Hematopoietic multipotent progenitor cell (in vitro differentiated cells): ENCODE results near the gene IPO8. TPM values are rescaled to one million over a fixed set of nuclear protein-coding genes. Genes with fewer than 3 reads are reported as not detected.

Source experiments
- DNase-seq, 3 donors: peaks; one replicate each; pipeline ENCODE4 v3.0.0-alpha.2; 2011 to 2015; ENCODE audit warnings: low read depth in 2 of 3, low spot score in 2 of 3
- total RNA-seq: library from RNA; depleted of rRNA; stranded (reverse); fragments of >200 nt; gene quantifications from one replicate; pipeline ENCODE4 v1.2.3, GENCODE V29; 2012

Gene IPO8
- total RNA-seq, result 18.0 TPM

DNA sequence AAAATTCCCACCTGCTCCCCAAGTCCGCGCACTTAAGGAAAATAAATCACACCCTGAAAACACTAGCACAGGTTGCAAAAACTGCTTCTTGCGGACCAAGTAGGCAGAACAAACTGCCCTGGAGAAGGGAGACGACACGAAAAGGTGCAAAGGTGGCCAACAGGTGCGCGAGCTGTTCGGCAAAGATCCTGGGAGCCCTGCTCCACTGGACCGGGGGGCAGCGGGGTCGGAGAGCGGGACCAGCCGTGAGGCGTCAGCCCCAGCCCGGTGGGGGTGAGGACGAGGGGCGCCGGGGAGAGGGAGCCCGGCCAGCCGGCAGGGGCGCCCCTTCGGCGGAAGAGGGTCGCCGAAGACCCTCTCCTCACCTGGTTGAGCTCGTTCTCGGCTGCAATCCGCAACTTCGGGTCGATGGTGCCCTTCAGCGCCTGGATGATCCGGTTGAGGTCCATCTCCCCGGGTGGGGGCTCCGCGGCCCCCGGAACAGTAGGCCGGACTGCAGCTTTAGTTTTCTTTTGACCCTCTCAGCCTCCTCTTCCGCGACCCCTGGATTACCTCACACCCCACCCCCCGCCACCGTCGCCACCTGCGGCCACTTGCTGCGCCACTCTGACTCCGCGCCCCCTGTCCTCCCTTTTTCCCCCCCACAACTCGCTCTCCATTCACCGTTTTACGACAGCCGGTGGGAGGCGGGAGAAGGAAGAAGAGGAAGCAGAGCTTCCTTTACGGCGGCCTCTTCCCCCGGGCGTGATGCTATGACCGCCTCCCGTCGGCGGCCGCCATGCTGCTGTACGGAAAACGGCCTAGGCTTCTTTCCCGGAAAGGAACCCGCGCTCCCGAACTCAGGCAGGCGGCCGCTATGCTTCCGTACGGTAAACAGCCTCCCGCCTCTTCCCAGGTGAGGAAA is at the start of gene IPO8:
IPO8 (minus strand) TSS at position 671 of the 904 bp plus-strand sequence; CDS start at position 449, 222 bp downstream.
- peak; percentile 53 to 97 (median 91) for DNase-seq

DNA sequence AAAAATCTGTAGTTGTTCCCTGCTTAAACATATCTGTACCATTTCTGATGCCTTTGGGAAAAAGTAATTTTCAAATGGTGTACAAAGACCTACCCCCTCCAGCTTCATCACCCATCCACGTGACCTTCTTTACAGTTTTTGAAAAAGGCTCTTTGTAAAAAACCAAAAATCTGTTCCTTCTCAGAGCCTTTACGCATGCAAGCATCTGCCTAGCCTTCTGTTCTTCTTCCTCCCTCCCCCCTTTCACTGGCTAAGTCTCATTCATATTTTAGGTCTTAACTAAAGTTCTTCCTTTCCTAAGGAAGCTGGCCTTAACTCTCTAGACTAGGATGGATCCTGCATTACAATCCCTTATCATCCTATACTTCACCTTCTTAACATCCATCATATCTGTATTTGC is 48.7 kb upstream of the IPO8 start:
- DNase-seq, result no peak

DNA sequence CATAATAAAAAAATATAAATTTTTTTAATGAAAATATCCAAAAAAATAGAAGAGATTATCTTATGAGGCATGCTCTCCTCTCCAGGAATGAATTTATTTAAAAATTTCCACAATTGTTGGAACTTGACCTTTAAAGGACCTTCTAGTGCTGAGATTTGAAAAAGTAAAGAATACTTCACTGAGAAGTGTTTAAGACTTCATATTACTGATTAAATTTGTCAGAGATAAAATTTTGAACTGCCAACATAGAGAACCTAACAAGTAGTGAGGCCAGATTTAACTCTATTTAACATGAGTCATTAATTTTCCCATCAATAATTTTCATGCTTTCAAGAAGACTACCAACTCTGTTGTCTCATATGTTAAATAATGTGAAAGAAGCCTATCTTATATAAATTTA is 44.6 kb upstream of the IPO8 start:
- DNase-seq, result no peak

DNA sequence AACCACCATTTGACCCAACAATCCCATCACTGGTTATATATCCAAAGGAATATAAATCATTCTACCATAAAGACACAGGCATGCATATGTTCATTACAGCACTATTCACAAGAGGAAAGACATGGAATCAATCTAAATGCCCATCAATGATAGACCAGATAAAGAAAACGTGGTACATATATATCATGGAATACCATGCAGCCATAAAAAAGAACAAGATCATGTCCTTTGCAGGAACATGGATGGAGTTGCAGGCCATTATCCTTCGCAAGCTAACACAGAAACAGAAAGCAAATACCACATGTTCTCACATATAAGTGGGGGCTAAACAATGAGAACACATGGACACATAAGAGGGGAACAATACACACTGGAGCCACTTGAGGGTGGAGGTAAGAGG is 43.4 kb upstream of the IPO8 start:
- no peak for DNase-seq

DNA sequence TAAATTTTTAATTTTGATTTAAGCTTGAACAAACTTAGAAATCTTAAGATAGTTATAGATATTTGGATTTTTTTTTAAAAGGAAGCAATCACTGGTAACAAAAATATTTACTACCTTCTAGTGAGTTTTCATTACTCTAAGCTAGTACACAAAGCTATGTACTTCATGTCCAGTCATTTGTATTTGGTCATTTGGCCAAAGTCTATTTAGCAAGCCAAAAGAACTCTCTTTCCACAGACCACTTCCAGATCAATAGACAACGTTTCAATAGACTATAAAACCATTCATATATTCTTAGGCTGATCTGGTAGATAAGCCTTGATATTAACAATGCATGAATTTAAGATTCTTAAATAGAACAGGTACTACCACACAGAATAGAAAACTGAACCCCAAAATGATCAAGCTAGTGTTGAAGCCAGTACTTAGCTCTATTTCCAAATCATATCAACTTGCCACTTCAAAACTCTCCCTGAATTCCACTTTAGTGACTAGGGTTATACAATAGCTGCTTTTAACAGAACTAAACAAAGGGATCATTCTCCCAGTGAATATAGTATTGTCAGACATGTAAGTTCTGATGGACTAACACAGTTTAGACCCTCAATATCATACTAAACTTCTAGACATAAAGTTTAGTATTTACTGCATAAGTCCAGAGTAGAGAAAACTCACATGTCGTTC is 37.4 kb upstream of the IPO8 start:
- no peak for DNase-seq

DNA sequence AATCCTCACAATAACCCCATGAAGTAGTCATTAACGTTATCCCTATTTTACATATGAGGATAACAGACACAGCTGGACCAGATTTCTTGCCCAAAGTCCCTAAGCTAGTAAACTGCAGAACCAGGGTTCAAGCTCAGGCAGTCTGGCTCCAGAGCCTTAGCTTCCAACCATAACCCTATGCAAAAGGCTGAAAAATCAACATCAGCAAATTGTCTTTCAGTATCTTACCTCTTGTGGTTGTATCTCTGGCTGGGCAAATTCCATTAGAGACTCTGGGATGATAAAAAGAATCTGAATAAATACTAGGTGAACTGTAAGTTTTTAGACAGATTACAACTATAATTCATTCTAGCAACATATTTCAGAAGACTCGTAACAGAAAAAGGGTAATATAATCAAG is 34.3 kb upstream of the IPO8 start:
- no peak for DNase-seq

DNA sequence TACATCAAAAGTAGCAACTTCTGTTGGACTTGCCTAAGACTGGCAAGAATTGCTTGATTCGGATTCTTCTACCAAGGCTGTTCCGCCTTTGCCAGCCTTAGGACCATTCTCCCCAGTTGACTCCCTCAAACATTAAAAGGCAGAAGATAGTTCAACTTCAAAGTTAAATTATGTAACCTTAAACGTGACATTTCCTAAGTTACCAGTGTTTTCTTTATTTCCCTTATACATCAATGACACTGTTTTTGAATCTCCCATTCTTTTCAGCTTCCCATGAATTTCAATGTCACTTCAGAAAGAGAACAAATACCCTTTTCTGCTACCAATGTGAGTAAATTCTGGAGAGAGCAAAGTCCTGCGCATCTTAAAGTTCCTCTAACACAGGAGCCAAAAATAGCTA is 33.9 kb upstream of the IPO8 start:
- no peak for DNase-seq

DNA sequence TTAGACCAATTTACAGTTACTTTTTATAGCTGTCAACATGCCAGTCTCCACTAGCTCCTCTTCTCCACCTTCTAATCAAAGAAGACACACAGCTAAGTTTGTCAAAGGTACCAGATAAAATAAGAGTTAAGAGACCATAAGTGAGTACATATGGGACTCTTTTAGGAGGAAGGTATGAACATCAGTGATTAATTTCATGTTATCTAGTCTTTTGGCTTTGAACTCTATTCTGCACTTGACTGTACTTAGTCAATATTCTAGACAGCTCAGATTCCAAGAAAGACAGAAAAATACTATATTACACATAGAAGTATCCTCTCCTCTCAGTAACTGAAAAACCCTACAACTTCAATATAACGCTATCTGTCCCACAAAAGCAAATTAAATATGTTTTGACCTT is 31.0 kb upstream of the IPO8 start:
- no peak for DNase-seq

DNA sequence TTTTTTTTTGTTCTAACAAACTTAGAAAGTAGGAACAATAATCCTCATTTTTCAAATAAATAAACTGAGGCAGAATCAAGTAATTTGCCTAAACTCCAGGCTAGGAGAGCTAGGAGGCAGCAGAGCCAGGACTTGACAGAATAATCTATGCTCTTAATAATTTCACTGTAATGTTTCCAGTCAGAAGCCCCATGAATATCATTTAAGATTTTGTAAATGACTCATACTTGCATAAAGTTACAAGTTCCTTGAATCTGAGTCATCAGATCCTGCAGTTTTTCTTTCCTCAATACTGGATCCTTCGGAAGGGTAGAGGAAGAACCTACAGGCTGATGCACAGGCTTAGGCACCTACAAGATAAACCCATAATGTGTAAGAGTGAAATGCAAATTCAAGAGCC is 30.1 kb upstream of the IPO8 start:
- DNase-seq, result no peak

DNA sequence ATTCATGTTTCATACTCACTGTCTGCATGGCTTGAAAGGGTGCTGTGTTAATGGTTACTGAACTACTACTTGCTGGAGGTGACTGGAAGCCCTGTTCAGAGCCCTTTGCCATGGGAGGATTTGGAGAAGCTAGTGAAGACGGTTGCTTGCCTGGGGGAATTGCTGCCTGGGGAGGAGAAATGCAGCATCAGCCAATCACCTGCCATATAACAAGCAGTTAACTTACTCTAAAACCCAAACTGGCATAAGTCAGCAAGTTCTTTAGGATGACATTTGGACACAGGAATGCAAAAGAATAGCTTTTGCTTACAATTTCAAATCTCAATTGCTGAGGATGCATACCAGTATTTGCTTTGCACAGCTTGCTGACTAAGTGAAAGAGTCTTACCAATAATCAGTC is 23.4 kb upstream of the IPO8 start:
- DNase-seq, result no peak

DNA sequence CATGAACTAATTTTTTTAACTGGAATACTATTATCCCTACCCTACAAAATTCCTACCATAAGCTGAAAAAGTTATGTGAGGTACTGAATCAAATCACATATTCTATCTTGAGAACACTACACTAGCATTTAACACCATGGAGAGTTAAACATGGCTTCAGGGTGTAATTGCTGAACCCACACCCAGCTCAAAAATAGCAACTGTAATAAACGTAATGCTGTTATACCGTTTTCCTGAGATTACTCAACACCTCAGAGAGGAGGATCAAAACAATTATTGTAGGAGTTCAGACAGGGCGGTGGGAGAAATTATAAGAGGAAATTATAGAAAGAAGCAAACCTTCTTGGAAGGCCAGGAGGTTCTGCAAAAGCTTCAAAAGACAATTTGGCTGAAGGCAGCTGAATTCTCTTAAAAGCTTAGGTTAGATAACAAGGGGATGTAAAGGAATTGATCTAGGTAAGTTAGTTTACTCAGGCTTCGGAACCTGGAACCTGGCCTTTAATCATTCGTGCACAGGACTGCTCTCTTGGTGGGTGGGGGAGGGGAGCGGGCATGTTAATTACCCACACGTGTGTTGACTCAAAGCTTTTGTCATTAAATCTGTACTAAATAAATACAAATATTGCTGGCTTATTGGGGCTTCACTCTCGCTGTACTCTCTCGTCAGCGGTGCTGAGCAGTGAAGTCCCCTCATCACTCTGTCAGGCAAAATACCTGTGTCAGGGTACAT is 12.1 kb upstream of the IPO8 start:
- no peak for DNase-seq

DNA sequence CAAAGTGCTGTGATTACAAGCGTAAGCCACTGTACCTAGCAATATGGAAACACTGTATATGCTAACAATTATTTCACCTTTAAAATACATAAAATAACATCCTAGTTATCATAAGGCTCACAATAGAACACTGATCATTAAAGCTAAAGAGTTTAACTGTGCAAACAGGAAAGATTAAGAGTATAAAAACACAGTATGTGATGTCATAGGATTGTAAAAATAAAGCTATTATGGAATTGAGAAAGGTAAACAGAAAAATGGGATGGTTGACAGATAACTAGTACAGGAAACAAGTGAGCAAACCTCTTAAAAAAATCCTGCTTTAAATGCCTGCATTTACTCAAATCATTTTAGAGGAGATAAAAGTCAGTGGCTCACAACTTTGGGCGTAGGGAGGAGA is 10.8 kb upstream of the IPO8 start:
- no peak for DNase-seq

DNA sequence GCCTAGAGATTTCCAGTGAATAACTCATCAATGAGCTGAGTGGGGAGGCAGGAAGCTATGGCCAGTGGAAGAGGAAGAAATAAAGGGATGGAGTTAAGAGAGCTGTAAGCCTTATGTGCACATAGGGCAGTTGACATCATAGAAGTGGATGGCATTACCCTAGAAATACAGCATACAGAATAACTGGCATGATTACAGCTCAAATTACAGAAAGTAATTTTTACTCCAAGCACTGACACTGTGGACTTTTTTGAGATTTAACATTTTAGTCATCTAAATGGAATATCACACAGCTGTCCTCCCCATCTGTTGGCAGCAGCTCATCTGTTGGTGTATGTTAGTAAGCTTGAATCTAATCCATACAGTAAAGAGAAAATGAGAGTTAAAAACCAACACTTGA is 5.4 kb upstream of the IPO8 start:
- DNase-seq, result no peak

DNA sequence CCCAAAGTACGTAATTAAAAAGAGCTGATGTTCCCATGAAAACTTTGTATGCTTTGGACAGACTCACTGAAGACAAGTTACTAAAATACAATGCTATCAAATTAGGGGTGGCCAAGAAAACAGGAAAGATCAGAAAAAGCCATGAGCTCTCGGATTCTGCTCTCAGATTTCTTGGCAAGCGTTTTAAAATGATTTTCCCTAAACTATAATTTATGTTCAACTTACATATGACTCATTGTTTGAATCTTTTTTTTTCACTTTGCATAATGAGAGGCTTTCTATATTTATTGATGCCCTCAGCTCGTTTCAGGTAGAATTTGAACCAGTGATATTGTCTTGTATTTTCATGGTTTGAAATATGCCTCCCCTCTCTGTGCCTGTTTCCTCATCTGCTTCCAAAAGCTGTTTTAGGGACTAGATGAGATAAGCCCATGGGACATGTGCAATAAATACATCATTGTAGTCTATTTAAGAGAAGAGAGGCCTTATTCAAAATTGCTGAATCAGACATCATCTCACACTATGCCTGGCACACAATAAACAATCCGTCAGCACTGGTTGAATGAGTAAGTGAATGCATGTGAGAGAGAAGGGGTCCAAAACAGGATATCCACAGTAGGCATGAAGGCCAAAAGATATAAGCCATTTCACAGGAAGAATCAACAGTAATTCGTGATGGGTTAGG is 4.7 kb upstream of the IPO8 start:
- DNase-seq, result no peak

DNA sequence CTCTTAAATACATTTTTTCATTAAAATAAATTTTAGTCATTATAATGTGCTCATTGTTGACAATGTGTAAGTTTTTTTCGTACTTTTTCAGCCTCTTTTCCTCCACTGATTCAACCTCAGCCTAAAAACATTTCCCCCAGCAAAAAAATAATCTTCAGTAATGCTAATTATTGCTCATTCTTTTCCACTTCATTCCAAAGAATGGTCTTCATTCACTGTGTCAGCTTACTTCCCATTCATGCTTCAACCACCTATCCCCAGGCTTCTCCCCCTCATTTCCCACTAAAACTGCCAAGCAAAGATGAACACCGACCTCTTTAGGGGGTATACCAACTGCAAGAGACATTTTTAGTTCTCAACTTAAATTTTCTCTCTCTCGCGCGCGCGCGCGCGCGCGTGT is 2.7 kb upstream of the IPO8 start:
- DNase-seq, result no peak

DNA sequence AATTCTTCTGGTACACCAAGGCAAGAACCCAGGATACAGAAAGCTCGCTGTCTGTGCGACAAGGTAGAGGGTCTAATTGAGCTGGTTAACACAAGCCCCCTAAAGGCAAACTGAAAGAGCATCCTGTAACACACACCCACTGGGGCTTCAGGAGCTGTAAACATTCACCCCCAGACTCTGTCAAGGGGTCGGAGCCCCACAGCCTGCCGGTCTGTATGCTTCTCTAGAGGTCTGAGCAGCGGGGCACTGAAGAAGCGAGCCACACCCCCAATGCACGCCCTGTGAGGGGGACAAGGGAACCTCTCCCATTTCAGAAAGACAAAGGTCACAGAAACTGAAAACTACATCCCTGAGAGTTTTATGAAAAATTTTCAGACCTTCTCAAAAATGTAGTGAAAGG is 1.3 kb upstream of the IPO8 start:
- no peak for DNase-seq

DNA sequence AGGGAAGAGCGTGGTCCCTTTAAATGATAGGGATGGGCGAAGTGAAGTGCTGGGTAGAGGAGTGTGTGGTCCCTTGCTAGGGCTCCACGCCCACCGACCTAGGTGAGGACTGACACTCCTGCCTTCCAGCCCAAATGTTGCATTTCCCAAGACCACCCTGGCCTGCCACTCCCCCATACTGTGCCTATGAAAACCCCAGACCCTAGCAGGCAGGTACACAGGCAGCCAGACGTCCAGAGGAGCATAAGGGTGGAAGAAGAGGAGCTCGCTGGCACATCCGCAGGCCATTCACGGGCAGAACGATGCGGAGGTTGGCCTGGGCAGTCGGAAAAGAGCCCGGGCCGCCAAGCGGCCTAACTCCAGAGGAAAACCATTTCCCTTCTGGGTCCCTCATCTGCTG is 817 bp upstream of the IPO8 start:
- no peak for DNase-seq

DNA sequence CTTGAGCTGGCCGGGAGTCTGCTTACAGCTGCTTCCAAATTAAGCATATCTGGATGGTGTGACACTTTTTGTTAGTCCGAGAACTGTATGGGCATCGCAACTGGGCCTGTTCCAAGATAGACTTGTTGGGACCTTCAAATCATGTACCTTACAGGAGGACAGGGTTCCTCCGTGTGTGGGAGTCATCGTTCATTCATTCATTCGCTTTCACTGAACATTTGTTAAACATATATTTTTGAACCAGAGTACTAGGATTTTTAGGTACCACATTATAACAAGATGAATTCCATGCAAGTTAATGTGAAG is 387 bp upstream of the IPO8 start:
- no peak for DNase-seq

DNA sequence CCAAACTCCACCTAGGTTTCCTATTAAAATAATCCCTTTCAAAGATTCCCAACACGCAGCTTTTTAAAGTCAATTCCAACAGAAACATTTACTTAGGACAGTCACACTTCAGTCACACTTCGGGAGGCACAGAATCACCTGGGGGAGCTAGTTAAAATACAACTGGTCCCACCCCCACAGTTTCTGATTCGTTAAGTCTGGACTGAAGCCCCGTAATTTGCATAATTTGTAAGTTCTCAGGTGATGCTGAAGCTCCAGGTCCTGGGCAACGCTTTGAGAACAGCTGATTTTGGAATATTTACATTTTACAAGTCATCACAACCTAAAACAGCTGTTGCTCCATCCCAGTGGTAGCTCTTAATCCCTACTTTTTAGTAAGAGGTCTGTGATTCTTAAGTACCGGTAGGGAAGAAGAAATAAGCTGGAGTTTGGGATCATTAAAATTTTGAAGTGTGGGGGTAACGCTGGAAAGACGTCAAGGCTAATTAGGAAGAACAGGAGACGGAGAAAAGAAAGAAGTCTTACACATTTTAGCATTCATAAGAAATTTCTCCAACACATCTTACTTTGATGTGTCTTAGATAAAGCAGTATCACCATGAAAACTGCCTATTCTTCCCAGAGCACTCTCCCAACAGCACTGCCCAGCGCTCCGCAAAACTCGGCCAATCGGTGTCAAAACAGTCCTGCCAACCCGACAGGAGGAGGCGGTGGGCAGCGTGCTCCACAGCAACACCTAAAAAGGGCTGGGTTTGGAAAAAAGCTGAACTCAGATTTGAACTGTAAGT is 1.1 kb downstream of the IPO8 start:
- DNase-seq, result peak in 1 of 3 donors; percentile 22

DNA sequence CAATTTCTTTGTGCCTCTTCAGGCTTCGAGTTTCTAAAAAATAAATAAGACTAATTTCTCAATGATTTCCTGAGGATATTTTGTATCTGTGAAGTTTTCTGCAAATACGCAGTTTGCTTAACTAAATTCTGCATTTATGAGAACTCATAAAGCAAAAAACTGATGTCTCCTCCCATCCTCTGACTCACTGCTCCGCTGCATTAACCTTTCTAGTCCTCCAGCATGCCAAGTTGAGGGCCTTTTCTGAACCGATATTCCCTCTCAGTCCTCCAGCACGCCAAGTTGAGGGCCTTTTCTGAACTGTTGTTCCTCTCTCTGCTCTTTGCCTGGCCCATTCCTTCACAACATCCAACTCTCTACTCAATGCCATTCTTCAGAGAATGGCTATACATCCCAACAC is 3.2 kb downstream of the IPO8 start:
- DNase-seq, result no peak
